OCI-LY1 (cell line): ENCODE results near the gene COG7.

ENCODE experiments used
- EZH2 ChIP-seq: fragments of 200-600 bp; sonication (generic), shearing (Covaris generic); IDR thresholded peaks from 2 replicates; pipeline ENCODE4 v1.8.0; 2017; ENCODE audit warnings: borderline replicate concordance, mixed run types, mild to moderate bottlenecking, antibody characterized with exemption, low read length, moderate library complexity, mixed read lengths
- TF ChIP-seq, protein P1 (sequence below): fragments of 200-600 bp; sonication (generic), shearing (Covaris generic); IDR thresholded peaks from 2 replicates; pipeline ENCODE4 v1.5.1; 2017; ENCODE audit warnings: mild to moderate bottlenecking, antibody characterized with exemption, low read length, moderate library complexity, mixed read lengths

DNA sequence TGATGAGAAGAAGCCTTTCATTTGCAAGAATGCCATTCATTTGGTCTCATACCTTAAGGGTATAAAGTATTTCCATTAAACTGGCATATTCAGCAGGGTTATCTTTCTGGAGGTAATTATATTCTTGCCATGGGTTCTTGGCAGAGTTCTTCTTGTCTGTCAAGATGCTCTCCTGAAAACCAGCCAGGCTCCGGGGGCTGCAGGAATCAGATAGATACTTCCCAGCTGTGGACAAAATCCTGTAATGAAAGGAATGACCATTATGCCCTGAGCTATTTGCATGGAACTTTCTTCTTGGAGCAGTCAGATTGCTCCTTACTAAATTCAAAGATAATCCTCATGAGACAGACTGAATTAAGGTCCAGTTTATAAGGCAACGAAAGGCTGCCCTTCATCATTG is 47.0 kb downstream of the COG7 start:
- TF ChIP-seq, protein P1, sequence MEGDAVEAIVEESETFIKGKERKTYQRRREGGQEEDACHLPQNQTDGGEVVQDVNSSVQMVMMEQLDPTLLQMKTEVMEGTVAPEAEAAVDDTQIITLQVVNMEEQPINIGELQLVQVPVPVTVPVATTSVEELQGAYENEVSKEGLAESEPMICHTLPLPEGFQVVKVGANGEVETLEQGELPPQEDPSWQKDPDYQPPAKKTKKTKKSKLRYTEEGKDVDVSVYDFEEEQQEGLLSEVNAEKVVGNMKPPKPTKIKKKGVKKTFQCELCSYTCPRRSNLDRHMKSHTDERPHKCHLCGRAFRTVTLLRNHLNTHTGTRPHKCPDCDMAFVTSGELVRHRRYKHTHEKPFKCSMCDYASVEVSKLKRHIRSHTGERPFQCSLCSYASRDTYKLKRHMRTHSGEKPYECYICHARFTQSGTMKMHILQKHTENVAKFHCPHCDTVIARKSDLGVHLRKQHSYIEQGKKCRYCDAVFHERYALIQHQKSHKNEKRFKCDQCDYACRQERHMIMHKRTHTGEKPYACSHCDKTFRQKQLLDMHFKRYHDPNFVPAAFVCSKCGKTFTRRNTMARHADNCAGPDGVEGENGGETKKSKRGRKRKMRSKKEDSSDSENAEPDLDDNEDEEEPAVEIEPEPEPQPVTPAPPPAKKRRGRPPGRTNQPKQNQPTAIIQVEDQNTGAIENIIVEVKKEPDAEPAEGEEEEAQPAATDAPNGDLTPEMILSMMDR = no peak
- no peak for TF ChIP-seq EZH2
